GM19397 (cell line): ENCODE data around the gene SLC38A3.
"Not testable (repeated sequence)": the region's sequence is repeated elsewhere in the genome, so short reads cannot be mapped to it uniquely, and the experiment has no call there.

Experiments
- ATAC-seq: cut with Tn5 transposase; IDR thresholded peaks from one replicate; pipeline ENCODE4 v1.9.1; 2021; ENCODE audit warnings: mild to moderate bottlenecking, moderate library complexity; ENCODE audit not compliant: unreplicated experiment

Gene SLC38A3

DNA sequence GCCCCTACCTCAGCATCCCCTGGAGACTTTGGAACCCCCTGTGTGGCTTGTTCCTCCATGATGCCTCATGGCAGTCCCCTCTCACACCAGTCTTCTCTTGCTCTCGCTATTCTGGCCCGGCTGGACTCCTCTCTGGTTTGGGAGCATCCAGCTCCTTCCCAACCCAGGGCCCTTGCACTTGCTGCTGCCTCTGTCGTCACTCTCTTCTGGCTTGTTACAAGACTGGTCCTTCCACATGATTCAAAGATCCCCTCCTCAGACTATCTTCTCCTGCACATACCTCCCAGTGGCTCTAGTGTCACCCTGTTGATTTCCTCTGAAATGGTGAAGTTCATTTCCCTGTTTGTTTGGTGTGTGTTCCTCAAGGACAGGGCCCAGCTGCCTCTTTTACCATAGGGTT is 24.4 kb downstream of the SLC38A3 start:
- ATAC-seq: no peak

GRCh38 chr3:50230104-50230793 is 25.2 kb downstream of the SLC38A3 start:
- ATAC-seq: no peak

- no peak for ATAC-seq
Observed at GRCh38 chr3:50230794-50231125, 25.7 kb downstream of the SLC38A3 start.

GRCh38 chr3:50231581-50231980 is 26.5 kb downstream of the SLC38A3 start:
- no peak for ATAC-seq

DNA sequence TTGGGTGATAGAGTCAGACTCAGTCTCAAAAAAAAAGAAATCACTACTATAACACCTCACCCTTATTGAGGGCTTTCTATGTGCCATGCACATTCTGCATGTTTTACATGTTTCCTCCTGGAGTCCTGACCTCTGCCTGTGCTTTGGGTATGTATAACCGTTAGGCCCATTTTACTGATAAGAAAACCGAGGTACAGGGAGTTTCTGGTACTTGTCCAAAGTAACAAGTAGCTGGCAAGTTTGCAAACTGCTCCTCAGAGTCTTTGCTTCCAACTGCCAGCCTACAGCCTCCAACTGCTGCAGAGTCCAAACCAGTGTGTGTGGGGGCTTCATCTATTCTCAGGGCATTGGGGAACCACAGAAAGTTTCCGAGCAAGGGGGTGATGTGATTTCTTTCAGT is 27.2 kb downstream of the SLC38A3 start:
- no peak for ATAC-seq

DNA sequence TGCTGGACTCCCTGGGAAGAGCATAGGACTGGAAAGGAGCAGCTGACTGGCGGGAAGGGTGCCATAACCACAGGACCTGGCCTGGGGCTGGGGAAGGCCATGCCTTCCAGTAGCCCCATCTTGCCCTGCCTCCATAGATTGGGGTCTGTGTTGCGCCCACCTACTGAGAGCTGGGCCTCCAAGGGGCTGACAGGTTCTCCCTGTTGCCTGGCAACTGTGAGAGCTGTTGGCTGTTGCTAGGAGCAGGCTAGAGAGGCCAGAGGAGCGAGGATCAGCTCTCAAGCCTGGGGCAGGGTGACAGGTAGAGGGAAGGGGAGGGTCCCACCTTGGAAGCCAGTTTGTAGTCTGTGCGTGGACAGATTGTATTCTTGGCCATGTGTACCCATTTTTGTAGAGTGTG is 28.1 kb downstream of the SLC38A3 start:
- ATAC-seq: no peak

DNA sequence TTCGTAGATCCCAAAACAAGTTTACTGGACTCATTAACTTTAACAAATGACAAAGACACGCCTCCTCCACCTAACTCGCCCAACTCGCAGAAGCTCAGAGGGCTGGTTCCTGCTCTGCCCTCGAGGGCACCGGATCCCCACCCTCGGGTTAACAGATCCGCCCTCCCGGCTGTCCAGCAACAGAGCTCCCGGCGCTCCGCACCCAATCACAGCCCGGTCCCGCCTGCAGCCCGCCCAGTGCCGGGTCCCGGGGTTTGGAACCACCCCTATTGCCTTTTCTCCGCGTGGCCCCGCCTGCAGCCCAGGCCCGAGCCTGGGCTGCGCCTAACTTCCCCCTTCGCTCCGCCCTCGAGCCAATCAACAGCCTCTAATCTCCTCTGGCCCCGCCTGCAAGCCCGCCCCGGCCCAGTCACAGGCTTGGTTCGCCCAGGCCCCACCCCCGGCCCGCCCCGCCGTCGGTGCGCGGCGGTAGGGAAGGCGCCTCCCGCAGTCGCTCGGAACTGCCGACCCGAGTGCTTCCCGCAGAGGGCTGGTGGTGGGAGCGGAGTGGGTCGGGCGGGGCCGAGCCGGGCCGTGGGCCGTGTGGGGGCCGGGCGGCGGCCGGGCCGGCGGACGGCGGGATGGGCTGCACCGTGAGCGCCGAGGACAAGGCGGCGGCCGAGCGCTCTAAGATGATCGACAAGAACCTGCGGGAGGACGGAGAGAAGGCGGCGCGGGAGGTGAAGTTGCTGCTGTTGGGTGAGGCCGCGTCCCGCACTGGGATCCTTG is 30.8 kb downstream of the SLC38A3 start, which contains the start of gene GNAI2:
Gene GNAI2 (plus strand): TSS at position 489 of the 768 bp plus-strand sequence. CDS start 132 bp downstream, at position 621.
- ATAC-seq: peak; percentile 90

DNA sequence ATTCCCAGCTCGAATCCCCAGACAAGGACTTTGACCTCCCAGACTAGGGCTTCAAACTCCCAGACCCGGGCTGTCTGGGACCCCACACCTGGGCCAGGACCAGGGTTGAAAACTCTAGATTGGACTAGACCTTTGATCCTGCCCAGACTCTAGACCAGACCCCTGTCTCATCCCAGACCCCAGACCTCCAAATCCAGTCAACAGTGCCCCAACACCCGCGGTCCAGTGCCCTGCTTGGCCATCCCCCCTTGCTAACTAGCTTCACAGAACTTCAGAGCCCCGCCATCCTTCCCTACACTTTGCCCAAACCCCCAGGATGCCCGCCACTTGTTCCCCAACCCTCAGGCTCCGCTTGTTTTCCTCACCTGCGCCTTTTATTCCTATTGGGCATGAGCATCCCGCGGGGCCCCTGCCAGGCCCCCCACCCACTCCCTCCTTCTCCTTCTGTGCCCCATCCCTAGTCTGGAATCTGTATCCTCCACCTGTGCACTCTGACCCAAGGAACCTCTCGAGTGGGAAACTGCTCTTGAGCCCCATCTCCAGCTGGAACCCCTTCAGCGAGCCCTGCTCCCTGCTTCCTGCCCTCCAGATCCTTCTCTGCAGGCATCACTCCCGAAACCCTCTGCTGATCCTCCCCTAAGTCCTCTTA is 31.5 kb downstream of the SLC38A3 start:
- no peak for ATAC-seq

GRCh38 chr3:50237133-50237651 is 32.1 kb downstream of the SLC38A3 start:
- no peak for ATAC-seq

GRCh38 chr3:50237754-50238548 is 32.9 kb downstream of the SLC38A3 start:
- ATAC-seq: peak; percentile 30

- no peak for ATAC-seq
Observed at GRCh38 chr3:50238549-50239026, 33.5 kb downstream of the SLC38A3 start.

GRCh38 chr3:50239649-50240048 is 34.6 kb downstream of the SLC38A3 start:
- ATAC-seq: no peak

- no peak for ATAC-seq
Observed at GRCh38 chr3:50241163-50241562, 36.1 kb downstream of the SLC38A3 start.

GRCh38 chr3:50241713-50242380 is 36.8 kb downstream of the SLC38A3 start:
- ATAC-seq: no peak

DNA sequence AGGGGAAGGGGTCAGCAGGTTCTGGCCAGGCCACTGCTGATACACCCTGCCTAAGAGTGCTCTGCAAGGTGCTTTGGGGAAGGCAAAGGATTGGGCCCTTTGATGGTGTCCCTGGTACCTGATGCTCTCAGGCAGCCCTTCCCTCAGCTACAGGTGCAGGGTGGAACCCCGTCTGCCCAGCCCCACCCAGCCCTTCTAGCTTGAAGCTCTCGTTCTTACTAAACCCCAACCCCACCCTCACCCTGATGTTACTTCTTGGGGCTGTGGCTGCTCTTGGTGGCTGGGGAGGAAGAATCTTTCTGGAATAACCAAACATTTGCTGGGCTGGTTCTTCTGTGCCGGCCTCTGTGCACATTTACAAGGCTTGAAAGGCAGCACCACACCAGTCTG is 37.3 kb downstream of the SLC38A3 start:
- ATAC-seq: no peak

DNA sequence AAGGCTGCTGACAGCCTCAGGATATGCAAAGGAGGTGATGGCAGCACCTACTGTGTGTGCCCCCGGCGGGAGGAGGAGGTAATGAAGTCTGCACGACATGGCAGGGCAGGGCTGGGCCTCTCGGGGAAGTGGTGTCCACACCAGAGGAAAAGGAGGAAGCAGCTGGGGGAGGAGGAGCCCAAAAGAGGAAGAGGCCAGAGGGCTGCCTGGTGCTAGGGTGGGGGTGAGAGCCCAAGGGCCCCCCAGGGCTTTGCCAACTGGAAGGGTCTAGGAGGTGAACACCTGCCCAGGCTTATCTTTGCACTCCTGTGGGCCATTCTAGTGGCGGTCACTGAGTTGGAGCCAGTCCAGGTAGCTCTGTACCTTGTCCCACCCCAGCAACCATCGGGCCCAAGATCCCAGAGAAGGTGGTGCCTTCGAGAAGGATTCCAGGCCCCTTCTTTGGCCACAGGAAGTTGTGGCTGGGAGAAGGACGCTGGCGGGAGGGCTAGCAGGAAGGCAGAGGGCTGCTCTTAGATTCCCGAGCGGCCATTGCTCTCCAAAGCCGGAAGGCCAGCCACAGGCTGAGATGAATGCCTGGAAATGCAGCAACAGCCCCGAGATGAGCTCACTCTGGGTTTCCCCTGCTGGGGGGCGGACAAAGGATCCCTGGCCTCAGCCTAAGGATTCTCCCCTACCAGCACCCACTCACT is 37.9 kb downstream of the SLC38A3 start:
- no peak for ATAC-seq

GRCh38 chr3:50243543-50243895 is 38.4 kb downstream of the SLC38A3 start:
- ATAC-seq: no peak

GRCh38 chr3:50244813-50245212 is 39.7 kb downstream of the SLC38A3 start:
- ATAC-seq: not testable (repeated sequence)

DNA sequence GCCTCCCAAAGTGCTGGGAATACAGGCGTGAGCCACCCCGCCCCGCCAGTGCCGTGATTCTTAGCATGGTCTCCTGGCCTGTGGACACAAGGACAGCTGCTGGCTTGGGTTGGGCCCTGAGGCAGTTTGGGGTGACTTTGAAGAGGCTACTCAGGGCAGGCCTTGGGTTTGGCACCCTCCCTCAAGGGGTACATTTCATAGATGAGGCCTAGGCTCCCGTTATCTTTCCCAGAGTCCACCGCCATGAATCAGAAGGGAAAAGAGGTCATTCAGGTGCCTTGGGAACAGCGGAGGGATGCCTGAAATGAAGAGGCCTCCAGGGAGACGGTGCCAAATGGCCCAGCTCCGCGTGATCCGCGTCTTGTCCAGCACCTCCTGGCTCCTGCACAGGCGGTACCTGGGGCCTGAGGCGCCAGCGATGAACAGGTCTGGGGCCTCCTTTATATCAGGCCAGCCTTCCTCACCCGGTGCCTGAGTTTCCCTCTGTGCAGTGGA is 40.2 kb downstream of the SLC38A3 start:
- ATAC-seq: no peak
